Activated T-helper 1 cell treated with anti-CD3 and anti-CD28 coated beads, Interleukin-12 subunit alpha, Interleukin-12 subunit beta, Interleukin-2, Interleukin-4 antibody, amounts not matched to agents 30 ng/mL and 10 ng/mL and 1 ng/mL, durations not matched to agents 14 hours and 24 hours and 36 hours (primary cell): ENCODE measurements around the gene NKAIN2. TPM values are rescaled to one million over a fixed set of nuclear protein-coding genes. Genes with fewer than 3 reads are reported as not detected.
"Not testable (repeated sequence)": the region's sequence is repeated elsewhere in the genome, so short reads cannot be mapped to it uniquely, and the experiment has no call there.

Source experiments
- DNase-seq: peaks from one replicate; pipeline ENCODE4 v3.0.0; 2021; ENCODE audit warnings: low spot score
- H3K27ac Mint-ChIP-seq: one replicate; pipeline ENCODE4 v1.8.0; 2021; ENCODE audit warnings: mild to moderate bottlenecking, mixed read lengths
- H3K27me3 Mint-ChIP-seq: one replicate; pipeline ENCODE4 v1.8.0; 2022; ENCODE audit warnings: mild to moderate bottlenecking, moderate library complexity, mixed read lengths; ENCODE audit not compliant: insufficient read depth
- H3K36me3 Mint-ChIP-seq: one replicate; pipeline ENCODE4 v1.8.0; 2021; ENCODE audit warnings: low read depth, mixed read lengths
- H3K4me1 Mint-ChIP-seq: one replicate; pipeline ENCODE4 v1.8.0; 2021; ENCODE audit warnings: low read depth, mixed read lengths
- H3K4me3 Mint-ChIP-seq: one replicate; pipeline ENCODE4 v1.8.0; 2021; ENCODE audit warnings: mild to moderate bottlenecking, moderate library complexity, mixed read lengths
- H3K9me3 Mint-ChIP-seq: one replicate; pipeline ENCODE4 v1.8.0; 2021; ENCODE audit warnings: mixed read lengths
- intact Hi-C: fragments of 100-400 bp; cut with micrococcal nuclease; formaldehyde crosslinking; loops from one replicate; pipeline ENCODE4 v1.15.1; 2024
- total RNA-seq: library from RNA; stranded (reverse); gene quantifications from 2 replicates; pipeline ENCODE4 v1.2.3, GENCODE V29; 2022

Gene NKAIN2
- total RNA-seq, 1 donor from 2014 or later, result not detected

GRCh38 chr6:124008000-124008987, 204.6 kb downstream of the NKAIN2 start:
- intact Hi-C loops, result no loop called here
- DNase-seq, result no peak
- Mint-ChIP-seq H3K9me3 (no peaks in the 10 kb centered on the region), H3K27ac (no peak overlapping the region), H3K27me3 (no peaks in the 10 kb centered on the region), H3K4me1 (no peaks in the 10 kb centered on the region), H3K36me3 (no peaks in the 10 kb centered on the region), H3K4me3 (no peak overlapping the region)

- no peak for DNase-seq
- H3K9me3 Mint-ChIP-seq, result no peaks in the 10 kb centered on the region
- H3K27me3 Mint-ChIP-seq, result no peaks in the 10 kb centered on the region
- H3K36me3 Mint-ChIP-seq, result no peaks in the 10 kb centered on the region
- intact Hi-C loops, result no loop called here
- H3K4me3 Mint-ChIP-seq, result no peak overlapping the region
- no peak overlapping the region for H3K27ac Mint-ChIP-seq
- no peaks in the 10 kb centered on the region for H3K4me1 Mint-ChIP-seq
Measured at GRCh38 chr6:124008988-124009765, 205.5 kb downstream of the NKAIN2 start.

GRCh38 chr6:124010574-124010973, 206.9 kb downstream of the NKAIN2 start:
- no peak for DNase-seq
- Mint-ChIP-seq H3K4me3 (no peak overlapping the region), H3K27ac (no peak overlapping the region), H3K27me3 (no peaks in the 10 kb centered on the region), H3K4me1 (no peaks in the 10 kb centered on the region), H3K36me3 (no peaks in the 10 kb centered on the region), H3K9me3 (no peaks in the 10 kb centered on the region)
- intact Hi-C loops, result no loop called here

GRCh38 chr6:124011180-124011579, 207.5 kb downstream of the NKAIN2 start:
- no peaks in the 10 kb centered on the region for H3K9me3 Mint-ChIP-seq
- intact Hi-C loops, result no loop called here
- no peaks in the 10 kb centered on the region for H3K4me1 Mint-ChIP-seq
- no peak overlapping the region for H3K4me3 Mint-ChIP-seq
- H3K27me3 Mint-ChIP-seq, result no peaks in the 10 kb centered on the region
- DNase-seq, result no peak
- H3K36me3 Mint-ChIP-seq, result no peaks in the 10 kb centered on the region
- no peak overlapping the region for H3K27ac Mint-ChIP-seq

- H3K27ac Mint-ChIP-seq, H3K9me3 Mint-ChIP-seq, H3K27me3 Mint-ChIP-seq, H3K4me3 Mint-ChIP-seq, DNase-seq, H3K36me3 Mint-ChIP-seq, H3K4me1 Mint-ChIP-seq, intact Hi-C loops: not testable (repeated sequence)
Measured at GRCh38 chr6:124022051-124022450, 218.4 kb downstream of the NKAIN2 start.

- H3K4me1 Mint-ChIP-seq, result no peaks in the 10 kb centered on the region
- H3K27ac Mint-ChIP-seq, result no peak overlapping the region
- no peak for DNase-seq
- no peaks in the 10 kb centered on the region for H3K9me3 Mint-ChIP-seq
- intact Hi-C loops, result no loop called here
- H3K4me3 Mint-ChIP-seq, result no peak overlapping the region
- H3K36me3 Mint-ChIP-seq, result no peaks in the 10 kb centered on the region
- H3K27me3 Mint-ChIP-seq, result no peaks in the 10 kb centered on the region
Measured at GRCh38 chr6:124022641-124023040, 219.0 kb downstream of the NKAIN2 start.

DNA sequence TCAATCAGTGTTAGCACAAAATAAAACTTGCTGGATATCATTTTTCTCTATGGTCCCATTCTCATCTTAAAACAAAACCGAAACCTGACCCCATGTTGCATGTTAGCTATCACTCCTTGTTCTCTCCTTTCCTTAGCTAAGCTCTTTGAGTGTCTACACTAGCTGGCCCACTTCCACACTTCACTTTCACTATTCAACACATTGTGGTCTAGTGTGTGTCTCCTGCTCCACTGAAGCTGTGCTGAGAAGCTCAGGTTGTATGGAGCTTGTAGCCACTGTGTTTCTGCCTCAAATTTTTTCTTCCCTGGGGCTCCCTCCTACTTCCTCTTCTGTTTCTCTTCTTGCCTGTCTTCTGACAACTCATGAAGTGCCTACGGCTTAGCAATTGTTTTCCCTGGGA, 223.0 kb downstream of the NKAIN2 start:
- Mint-ChIP-seq H3K27ac (no peak overlapping the region), H3K27me3 (no peaks in the 10 kb centered on the region), H3K4me1 (no peaks in the 10 kb centered on the region), H3K4me3 (no peak overlapping the region), H3K36me3 (no peaks in the 10 kb centered on the region), H3K9me3 (no peaks in the 10 kb centered on the region)
- no peak for DNase-seq
- intact Hi-C loops, result no loop called here

DNA sequence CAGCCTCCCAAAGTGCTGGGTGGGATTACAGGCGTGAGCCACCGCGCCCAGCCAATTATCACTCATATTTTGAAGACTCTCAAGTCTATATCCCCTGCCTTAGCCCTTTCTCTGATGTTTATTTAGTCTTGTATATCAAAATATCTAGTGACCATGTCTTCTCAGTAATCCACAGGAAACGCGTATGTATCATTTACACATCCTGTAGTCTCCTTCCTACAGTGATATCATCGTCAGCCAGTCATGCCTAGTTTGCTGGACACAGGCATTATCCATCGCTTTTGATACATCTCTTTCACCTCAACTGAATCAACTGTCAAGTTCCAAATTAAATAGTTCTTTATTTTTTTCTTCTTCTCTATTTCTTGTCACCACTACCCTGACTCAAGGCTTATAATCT, 223.7 kb downstream of the NKAIN2 start:
- H3K27ac Mint-ChIP-seq, result no peak overlapping the region
- DNase-seq, result no peak
- H3K36me3 Mint-ChIP-seq, result no peaks in the 10 kb centered on the region
- H3K9me3 Mint-ChIP-seq, result no peaks in the 10 kb centered on the region
- H3K4me1 Mint-ChIP-seq, result no peaks in the 10 kb centered on the region
- intact Hi-C loops, result no loop called here
- no peaks in the 10 kb centered on the region for H3K27me3 Mint-ChIP-seq
- H3K4me3 Mint-ChIP-seq, result no peak overlapping the region

- H3K27me3 Mint-ChIP-seq, result no peaks in the 10 kb centered on the region
- H3K27ac Mint-ChIP-seq, result no peak overlapping the region
- intact Hi-C loops, result no loop called here
- H3K36me3 Mint-ChIP-seq, result no peaks in the 10 kb centered on the region
- no peak overlapping the region for H3K4me3 Mint-ChIP-seq
- DNase-seq, result no peak
- no peaks in the 10 kb centered on the region for H3K4me1 Mint-ChIP-seq
- H3K9me3 Mint-ChIP-seq, result no peaks in the 10 kb centered on the region
Measured at GRCh38 chr6:124028117-124028516, 224.5 kb downstream of the NKAIN2 start.

DNA sequence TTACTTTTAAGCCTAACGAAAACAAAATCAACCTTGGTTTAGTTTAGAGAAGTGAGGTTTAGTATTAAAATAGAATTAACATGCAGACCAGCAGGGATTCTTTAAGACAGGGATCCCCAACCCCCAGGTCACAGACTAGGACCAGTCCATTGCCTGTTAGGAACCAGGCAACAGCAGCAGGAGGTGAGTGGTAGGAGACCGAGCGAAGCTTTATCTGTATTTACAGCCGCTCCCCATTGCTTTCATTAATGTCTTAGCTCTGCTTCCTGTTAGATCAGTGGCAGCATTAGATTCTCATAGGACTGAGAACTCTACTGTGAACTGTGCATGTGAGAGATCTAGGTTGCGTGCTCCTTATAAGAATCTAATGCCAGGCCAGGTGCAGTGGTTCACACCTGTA, 225.9 kb downstream of the NKAIN2 start:
- no peaks in the 10 kb centered on the region for H3K4me1 Mint-ChIP-seq
- H3K36me3 Mint-ChIP-seq, result no peaks in the 10 kb centered on the region
- no peaks in the 10 kb centered on the region for H3K9me3 Mint-ChIP-seq
- intact Hi-C loops, result no loop called here
- no peak overlapping the region for H3K27ac Mint-ChIP-seq
- H3K4me3 Mint-ChIP-seq, result no peak overlapping the region
- no peak for DNase-seq
- no peaks in the 10 kb centered on the region for H3K27me3 Mint-ChIP-seq

- H3K27me3 Mint-ChIP-seq, result no peaks in the 10 kb centered on the region
- H3K4me1 Mint-ChIP-seq, result no peaks in the 10 kb centered on the region
- DNase-seq, result no peak
- H3K36me3 Mint-ChIP-seq, result no peaks in the 10 kb centered on the region
- H3K4me3 Mint-ChIP-seq, result no peak overlapping the region
- intact Hi-C loops, result no loop called here
- no peak overlapping the region for H3K27ac Mint-ChIP-seq
- no peaks in the 10 kb centered on the region for H3K9me3 Mint-ChIP-seq
Measured at GRCh38 chr6:124033501-124033900, 229.8 kb downstream of the NKAIN2 start.

- intact Hi-C loops, result no loop called here
- Mint-ChIP-seq H3K27ac (no peak overlapping the region), H3K9me3 (no peaks in the 10 kb centered on the region), H3K27me3 (no peaks in the 10 kb centered on the region), H3K36me3 (no peaks in the 10 kb centered on the region), H3K4me1 (no peaks in the 10 kb centered on the region), H3K4me3 (no peak overlapping the region)
- DNase-seq, result no peak
Measured at GRCh38 chr6:124036384-124036783, 232.7 kb downstream of the NKAIN2 start.

DNA sequence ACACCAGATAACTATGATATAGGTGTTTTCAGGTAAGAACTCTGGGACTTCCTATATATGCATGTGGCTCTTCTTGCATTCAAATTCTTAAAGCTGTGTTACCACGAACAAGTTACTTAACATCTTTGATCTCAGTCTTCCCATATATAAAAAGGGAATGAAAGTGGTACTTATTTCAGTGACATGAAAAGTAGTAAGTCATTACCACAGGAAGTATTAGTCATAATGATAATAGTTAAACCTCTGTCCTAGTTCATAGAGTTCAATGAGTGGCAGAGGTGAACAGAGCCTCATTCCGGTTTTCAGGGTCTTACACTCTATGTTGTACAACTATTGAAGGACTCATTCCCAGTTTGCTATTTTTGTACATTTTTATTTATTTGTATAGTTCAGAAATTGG, 237.0 kb downstream of the NKAIN2 start:
- intact Hi-C loops, result no loop called here
- H3K27ac Mint-ChIP-seq, result no peak overlapping the region

More for the DNA sequence above, 237.0 kb downstream of the NKAIN2 start:
- H3K36me3 Mint-ChIP-seq, result no peaks in the 10 kb centered on the region
- H3K9me3 Mint-ChIP-seq, result no peaks in the 10 kb centered on the region
- H3K27me3 Mint-ChIP-seq, result no peaks in the 10 kb centered on the region
- no peak overlapping the region for H3K4me3 Mint-ChIP-seq
- H3K4me1 Mint-ChIP-seq, result no peaks in the 10 kb centered on the region
- no peak for DNase-seq
